Testis (tissue), 2 donors: ENCODE data around the gene LLPH.

Experiments
- CTCF ChIP-seq, 3 experiments: fragments of 450-650 bp in 2 of 3; fragments of 200-600 bp in 1 of 3; sonication (generic) in 1 of 3; IDR thresholded peaks; one replicate each; pipeline ENCODE4 v1.5.1; 2016 to 2019; ENCODE audit warnings: antibody characterized with exemption in 3 of 3, mild to moderate bottlenecking in 2 of 3, moderate library complexity in 1 of 3
- POLR2A ChIP-seq: fragments of 450-650 bp; IDR thresholded peaks from one replicate; pipeline ENCODE4 v1.6.1; 2017; ENCODE audit warnings: antibody characterized with exemption, mild to moderate bottlenecking, moderate library complexity

GRCh38 chr12:66109056-66109455, 21.5 kb downstream of the LLPH start:
- TF ChIP-seq CTCF (IDR thresholded peaks at IDR 0.05) (no peak), POLR2A (no peak)
